GM19324 (cell line): ENCODE measurements around the gene ARAP3.

ENCODE experiments used
- ATAC-seq: cut with Tn5 transposase; IDR thresholded peaks from one replicate; pipeline ENCODE4 v1.9.1; 2021; ENCODE audit warnings: mild to moderate bottlenecking, moderate library complexity; ENCODE audit not compliant: unreplicated experiment, low FRiP score

ARAP3 gene

DNA sequence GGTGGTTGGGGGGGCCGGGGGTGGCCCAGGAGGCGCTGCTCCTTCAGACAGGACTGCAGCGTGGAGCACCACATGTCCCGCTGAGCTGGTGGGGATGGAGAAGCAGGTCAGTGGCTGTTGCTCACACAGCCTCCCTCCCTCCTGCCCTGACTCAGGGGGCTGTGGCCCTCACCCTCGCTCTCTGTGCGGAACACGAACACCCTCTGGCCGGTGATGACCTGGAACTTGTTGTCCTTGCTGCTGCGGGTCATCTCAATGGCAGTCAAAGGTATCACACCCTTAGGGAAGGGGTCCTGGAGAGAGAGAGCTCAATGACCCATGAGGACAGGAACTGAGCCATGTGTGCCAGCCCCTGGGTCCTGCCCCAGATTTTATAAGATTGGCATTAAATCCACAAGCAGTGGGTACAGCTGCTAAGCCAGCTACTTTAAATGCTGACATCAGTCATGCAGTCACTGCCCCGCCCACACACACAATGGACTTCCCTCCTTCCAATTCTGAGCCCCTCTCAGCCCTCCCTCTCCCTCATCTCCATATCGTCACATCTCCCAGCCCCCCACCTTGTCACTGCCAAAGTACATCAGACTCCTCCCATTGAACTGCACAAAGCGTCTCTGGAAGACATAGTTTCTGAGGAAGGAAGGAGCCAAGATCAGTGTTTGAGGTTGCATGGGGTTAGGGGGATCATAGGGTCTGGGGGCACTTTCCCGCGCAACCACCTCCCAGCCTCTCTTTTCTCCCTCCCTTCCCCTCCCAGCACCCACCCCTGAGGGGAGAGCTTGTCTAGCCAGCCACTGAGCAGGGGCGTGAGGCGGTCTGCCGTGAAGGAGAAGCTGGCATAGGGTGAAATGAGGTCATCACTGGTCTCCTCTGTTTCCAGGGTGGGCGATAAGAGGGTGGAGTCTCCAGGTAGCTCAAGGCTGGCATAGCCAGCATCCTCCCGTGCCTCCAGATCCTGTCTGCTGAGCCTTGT lies 8.9 kb downstream of the ARAP3 start:
- ATAC-seq: no peak

DNA sequence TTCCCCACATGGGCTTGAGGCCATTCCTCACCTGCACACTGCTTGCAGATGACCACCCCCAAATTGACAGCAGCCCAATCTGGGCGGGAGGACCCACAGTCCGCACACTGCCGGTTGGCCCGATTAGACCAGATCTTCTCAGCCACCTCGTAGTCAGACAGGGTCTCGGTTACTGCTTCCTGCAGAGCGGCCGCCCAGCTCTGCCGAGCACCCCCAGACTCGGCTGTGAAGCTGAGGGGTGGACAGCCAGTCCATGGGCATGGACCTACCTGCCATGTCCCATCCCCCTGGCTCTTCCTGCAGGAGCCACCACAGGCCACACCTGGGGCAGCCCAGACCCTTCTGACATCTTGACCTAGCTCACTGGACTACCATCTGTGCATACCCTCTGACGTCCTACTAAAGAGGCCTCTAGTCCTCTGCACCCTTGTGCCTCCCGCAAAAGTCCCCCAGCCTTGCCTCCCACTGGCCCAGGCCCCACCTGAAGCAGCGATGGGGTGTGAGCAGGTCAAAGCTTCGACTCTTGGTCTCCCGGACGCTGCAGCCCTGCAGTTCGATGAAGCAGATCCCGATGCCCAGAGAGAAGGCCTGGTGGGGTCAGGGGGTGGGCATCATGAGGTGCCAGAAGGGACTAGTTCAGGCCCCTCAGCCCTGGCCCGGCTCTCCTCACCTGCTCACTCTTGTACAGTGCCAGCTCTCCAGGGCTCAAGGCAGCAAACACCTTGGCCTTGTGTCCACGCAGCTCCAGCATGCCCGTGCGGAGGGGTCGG lies 9.8 kb downstream of the ARAP3 start:
- no peak for ATAC-seq

DNA sequence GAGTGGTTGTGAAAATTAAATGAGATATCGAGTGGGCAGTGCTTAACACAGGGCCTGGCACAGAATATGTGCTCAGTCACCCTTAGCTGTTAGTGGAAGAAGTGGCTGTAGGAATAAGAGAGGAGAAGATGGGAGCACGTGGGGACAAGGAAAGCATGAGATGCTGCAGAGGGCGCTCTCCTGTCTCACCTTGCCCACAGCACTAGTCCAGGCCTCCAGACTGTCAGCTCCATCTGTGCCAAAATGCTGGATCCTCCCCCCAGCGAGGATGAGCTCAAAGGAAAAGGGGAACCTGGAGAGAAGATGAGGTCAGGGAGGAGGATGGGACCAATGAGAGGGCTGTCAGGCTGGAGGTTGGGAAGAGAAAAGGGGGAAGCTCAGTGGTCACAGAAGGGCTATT lies 12.5 kb downstream of the ARAP3 start:
- no peak for ATAC-seq

DNA sequence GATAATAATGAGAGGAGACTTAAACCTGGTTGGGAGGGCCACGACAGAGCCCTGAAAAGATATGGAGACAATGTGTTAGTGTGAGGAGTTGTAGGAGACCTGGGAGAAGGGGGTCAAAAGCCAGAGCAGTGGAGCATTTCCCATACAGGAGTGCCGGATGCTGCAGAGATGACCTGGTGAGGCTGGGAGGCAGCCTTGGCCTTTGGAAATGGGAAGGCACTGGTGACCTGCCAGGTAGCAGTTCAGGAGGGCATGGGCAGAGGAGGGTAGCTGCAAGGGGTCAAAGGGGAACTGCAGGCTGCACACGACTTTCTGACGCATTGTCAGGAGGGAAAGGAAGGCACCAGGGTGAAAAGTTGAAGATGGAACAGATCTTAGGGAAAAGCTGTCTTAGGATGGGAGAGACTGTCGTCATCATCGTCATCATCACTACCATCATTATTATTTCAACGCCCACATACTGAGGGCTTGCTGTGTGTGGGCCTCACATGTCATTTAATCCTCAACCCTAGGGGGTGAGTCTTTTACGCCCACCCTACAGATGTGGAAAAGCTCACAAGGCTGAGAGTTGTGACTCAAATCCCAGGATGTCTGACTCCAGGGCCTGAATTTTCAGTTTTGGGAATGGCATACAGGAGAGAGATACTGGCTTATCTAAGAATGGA lies 13.3 kb downstream of the ARAP3 start:
- ATAC-seq: no peak

DNA sequence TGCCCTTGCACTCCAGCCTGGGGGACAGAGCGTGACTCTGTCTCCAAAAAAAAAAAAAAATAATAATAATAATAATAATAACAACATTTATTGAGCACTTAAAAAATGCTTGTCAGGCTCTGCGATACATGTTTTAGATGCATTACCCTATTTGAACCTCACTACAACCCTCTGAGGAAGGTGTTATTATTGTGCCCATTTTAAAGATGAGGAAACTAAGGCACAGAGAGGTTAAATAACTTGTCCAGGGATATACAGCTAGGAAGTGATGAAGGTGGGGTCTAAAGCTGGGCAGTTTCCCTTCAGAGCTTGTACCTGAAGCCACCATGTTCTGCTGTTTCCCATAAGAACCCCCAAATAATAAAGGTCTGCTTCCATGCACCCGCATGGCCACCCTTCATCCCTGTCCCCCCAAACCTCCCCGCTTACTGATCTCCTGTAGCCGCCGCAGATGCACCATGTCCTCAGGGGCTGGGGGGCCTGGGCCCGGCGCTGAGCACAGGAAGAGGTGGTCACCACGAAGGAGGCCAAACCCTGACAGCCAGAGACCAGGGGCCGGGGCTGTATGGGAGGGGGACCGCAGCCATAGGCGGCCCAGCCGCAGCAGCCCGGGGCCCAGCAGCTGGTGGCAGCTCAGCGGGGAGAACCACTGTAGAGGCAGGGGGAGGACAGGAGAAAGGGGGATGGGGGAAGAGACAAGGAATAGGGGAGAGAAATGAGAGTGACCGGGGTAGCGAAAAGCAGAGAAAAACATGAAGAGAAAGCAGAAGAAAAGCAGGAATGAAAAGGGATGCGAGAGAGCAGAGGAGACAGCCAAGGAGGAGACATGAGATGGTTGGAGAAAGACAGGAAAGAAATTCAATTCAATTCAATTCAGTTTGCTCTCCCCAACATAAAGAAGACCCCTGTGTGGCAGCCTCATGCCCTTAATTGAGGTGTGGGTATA lies 15.8 kb downstream of the ARAP3 start:
- no peak for ATAC-seq

DNA sequence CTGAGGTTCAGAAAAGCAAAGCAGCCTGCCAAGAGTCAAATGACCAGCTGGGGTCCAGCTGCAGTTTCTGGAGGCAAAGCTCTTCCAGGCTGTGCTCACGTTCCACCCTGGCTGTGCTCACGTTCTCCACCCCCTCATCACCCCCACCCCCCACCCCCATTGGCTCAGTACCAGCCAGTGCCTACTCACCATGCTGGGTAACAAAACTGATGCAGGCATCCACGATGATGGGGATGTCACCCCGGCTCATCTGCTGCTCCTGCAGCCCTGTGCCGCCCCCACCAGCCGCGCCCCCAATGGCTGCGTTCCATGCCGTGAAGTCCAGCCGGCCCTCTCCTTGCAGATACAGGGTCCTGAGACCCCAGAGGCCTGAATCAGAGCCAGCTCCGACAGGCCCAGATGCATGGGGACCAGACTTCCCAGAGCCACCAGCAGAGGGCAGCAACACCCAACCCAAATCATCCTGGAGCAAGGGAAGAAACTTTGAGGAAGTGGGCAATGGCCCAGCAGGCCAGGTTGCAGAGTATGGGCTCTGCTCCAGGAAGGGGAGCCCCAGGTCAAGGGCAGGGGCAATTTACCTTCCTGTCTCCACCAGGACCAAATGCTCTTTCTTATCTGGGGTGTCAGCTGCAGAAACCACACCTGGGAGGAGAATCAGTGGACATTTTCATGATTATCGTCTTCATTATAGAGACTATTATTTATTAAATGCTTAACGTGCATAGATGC lies 17.1 kb downstream of the ARAP3 start:
- peak; percentile 85 for ATAC-seq

DNA sequence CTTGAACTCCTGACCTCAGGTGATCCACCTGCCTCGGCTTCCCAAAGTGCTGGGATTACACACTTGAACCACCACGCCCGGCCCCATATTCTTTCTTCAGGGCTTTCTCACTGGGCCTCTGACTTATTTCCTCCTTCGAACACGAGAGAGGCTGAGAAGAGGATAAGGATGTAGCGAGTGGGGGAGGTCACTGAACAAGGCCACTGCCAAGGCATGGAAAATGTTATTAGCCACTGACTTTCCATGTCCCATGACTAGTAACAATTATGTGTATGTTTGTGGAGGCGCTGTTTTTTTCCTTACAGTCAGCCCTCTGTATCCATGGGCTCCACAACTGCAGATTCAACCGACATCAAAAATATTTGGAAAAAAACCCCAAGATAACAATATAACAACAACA lies 18.5 kb downstream of the ARAP3 start:
- ATAC-seq: no peak

DNA sequence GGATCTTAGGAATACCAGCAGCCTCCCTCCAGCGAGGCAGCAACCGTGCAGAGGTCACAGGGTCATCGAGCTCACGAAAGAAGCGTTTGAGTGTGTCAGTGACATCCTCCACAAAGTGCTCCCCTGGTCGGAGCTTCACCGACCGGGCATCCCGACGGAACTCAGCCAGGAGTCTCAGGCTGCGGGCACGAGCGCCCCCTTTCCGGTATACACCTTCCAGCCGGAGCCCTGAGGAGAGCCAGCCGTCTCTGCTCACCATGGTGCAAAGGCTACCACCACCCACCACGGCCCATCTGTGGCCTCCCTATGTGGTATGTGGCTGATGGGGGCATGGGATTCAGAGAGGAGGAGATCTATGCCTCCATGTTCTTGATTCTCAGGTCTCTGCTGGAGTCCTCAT lies 20.0 kb downstream of the ARAP3 start:
- no peak for ATAC-seq

DNA sequence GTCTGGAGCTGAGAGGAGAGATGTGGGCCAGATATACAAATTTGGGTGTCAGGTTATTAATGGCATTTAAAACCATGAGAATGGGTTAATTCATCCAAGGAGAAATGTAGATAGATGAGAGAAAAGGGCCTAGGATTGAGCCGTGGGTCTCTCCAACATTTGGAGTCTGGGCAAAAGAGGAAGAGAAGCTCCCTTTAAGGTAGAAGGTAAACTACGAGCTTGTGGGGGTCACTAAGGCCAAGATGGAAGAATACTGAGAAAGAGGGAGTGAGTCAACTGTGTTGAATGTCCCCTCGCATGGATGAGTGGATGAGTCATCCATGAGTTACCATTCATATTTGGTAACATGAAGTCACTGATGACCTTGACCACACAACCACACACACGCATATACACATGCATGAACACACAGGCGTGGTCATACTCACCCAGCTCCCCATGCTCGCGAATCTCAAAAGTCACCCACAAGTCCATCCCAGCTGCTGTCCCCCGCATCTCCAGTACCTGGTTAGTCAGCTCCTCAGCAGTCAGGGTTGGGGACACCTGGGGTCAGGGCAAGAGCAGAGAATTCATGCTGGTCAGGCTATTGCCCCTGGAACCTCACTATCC lies 24.0 kb downstream of the ARAP3 start:
- ATAC-seq: no peak

DNA sequence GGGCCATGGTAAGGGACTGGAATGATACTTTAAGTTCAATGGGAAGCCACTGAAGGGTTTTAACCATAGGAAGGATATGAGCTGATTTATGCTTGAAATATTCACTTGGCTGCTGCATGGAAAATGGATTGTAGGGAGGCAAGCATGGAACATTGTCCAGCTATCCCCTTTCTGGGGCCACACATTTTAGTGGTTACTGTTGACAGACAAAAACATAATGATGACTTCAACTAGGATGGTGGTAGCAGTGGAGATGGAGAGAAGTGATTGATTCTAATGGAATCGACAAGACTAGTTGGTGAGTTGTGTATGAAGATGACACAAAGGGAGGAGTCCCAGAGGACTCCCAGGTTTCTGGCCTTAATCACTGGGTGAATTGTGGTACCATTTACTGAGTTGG lies 24.6 kb downstream of the ARAP3 start:
- no peak for ATAC-seq

DNA sequence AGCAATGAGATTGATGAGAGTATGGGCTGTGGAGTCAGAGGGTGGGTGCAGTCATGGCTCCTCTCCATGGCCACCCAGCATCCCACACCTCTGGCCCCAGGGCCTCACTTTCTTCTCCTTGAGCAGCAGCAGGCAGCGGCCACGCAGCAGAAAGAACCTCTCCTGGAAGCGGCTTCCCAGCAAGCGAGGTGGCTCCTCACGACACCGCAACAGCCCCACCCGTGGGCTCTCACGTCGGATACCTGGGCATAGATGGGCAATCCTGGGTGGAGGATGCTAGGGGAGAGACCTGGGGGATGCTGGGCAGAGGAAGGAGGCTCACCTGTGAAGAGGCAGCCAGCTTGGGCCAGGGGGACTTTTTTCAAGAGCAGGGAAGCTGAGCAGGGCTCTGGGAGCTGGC lies 25.6 kb downstream of the ARAP3 start:
- ATAC-seq: no peak

DNA sequence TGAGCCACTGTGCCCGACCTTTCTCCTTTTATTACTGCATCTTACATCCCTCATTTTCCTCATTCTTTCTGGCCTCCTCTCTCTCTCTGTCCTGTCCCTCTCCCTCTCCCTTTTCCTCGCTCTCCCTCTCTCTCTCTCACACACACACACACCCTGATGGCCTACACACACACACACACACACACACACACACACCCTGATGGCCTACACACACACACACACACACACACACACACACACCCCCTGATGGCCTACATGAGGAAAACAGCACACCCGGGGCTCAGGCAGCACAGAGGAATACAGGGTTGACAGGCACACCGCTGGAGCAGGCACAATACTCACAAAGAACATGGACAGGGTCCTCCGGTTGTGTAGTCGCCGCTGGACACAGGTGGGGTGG lies 27.0 kb downstream of the ARAP3 start:
- ATAC-seq: no peak

DNA sequence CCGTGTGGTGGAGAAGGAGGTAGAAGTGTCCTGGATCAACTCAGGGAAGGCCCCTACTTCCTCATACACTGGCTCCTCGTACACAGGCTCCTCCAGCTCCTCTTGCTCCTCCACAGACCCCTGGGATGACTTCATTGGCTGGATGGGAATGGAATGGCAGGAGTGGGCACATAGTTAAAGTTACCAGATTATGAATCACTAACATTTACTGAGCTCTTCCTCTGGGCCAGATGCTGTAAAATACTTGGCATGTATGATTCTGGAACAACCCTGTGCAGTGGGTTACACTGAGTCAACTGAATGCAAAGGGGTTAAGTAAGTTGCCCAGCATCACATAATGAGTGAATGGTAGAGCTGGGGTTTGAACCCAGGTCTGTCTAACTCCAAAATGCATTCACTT lies 27.7 kb downstream of the ARAP3 start:
- ATAC-seq: no peak

DNA sequence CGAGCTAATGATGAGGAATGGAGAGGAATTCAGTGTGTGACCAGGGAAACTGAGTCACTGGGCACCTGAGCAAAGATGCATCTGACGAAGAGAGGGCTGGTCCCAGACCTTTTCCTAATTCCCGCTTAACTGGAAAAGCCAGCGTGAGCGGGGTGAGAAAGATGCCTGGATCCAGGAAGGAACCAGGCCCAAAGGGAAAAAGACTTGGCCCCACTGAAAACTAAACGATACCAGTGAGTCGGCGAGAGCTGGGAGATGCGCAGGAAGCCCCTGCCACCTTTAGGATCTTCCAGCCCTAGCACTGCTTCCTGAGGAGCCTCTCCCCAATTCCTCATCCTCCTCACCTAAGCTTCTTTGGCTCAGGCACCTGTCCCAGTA lies 30.3 kb downstream of the ARAP3 start:
- no peak for ATAC-seq

DNA sequence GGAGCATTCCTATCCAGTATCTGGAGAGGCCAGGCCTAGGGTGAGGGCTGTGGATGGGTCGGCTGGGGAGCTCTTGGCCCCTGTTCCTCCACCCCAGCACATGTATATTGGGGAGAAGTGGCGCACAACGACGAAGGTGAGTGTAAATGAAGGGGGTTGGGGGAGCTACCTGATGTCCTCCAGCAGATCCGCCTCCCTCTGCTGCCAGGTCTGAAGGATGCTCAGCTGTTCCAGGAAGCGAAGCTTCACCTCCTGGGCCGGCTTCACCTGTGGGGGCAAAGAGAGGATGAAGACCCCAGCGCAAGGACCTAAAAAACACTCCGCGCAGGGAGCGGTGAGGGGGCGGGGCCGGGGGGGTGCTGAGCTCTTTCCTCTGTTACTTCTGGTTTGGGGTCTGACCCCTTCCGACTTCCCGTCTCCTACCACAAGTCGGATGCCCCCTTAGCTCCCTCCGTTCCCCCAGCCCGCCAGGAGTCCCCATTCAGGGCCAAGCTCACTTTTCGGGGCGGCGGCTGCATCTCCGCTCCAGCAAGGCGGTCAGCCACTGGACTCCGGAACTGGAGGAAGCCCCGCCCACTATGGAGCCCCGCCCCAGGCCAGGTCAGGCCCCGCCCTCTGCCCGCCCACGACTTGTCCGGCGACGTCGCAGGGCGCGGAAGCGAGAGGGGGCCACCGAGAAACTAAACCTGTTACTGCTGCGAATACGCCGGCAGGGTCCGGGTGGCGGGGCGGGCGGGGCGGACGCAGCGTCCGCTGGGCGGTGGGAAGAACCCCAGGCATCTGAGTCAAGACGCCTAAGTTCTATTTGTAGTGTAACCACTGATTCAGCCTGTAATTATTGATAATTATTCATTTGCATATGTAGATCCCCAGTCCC lies 30.9 kb downstream of the ARAP3 start, which contains the start of gene FCHSD1:
TSS of gene FCHSD1 (minus strand) at position 568 of the 877 bp plus-strand sequence. CDS start at position 518, 50 bp downstream.
- peak; percentile 97 for ATAC-seq

DNA sequence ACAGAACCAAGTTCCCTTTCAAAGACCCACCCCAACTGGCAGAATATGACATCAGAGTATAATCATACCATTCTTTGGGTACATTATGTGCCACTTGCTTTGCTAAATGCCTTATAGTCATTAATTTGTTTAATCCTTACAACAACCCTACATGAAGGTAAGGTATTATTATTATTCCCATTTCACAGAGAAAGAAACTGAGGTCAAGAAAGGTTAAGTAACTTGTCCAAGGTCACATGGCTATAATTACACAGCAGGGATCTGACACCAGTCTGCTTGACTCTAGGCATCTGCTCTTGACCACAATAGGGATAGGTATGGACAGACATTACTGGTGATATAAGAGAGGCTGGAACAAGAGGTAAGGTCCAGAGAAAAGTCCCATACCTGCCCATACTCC lies 32.1 kb downstream of the ARAP3 start:
- ATAC-seq: no peak

DNA sequence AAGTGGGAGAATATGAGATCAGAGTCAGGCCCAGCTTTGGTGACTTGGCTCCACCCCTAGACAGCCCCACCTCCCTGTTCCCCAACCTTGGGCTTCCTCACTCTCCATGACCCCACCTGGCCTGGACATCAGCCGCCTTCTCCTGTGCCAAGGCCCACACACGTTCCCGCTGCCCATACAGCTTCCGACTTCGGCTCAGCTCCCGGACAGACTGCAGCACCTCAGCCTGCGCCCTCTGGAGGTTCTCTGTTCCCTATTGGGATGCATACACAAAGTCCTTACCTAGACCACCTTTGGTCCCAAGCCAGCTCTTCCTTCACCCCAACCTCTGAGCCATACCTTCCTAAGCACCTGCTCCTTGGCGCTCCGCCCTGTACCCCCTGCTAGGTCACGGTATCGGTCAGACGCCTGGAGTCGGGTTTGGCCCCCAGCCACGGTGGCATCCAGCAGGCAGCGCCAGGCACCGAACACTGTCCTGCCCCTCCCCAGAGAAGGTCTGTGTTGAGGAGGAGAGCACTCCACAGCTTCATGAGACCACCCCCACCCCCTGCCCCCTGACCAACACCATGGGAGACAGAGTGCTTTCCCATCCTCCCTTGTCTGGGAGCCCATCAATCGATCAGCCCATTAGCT lies 32.9 kb downstream of the ARAP3 start:
- ATAC-seq: no peak
